ENCODE data around the gene PKD1. TPM values are rescaled to one million over a fixed set of nuclear protein-coding genes. Genes with fewer than 3 reads are reported as not detected.

The PKD1 gene
- total RNA-seq, 1 experiment from 2014 or later: 91.5 TPM

- no peak overlapping the region for H3K4me2 ChIP-seq
- H4K20me1 ChIP-seq (ENCODE audit: insufficient read depth): peaks cover 3% of the 10 kb centered on the region; the same call in 1 of the 2 replicates
- peaks cover 10% of the 10 kb centered on the region; the same call in 1 of the 2 replicates for H3F3A ChIP-seq (ENCODE audit: insufficient read depth, low read depth)
- H3K27me3 ChIP-seq (ENCODE audit: insufficient read depth, low read depth): no peaks in the 10 kb centered on the region
- ChIA-PET CTCF (no interaction called here), POLR2A (ENCODE audit: unreplicated experiment) (no interaction called here)
- TF ChIP-seq CTCF (conservative IDR thresholded peaks at IDR 0.05) (no peak), EZH2 (IDR thresholded peaks at IDR 0.05; ENCODE audit: low read depth) (no peak)
- H3K4me1 ChIP-seq (replicated peaks; ENCODE audit: insufficient read depth): no peaks in the 10 kb centered on the region
- BruUV-seq (replicated peaks): no TSS peak
- intact Hi-C loops (cut with micrococcal nuclease; ENCODE audit: unreplicated experiment): no loop called here
- DNase-seq: no peak
- no peak overlapping the region for H3K4me3 ChIP-seq
- no peaks in the 10 kb centered on the region for H3K36me3 ChIP-seq (ENCODE audit: low read depth)
- H3K9me2 ChIP-seq (ENCODE audit: insufficient read depth): no peaks in the 10 kb centered on the region
- H3K27ac ChIP-seq: no peak overlapping the region
- H3K9me3 ChIP-seq (ENCODE audit: insufficient read depth, low read depth): no peaks in the 10 kb centered on the region
- no peak overlapping the region for H2AFZ ChIP-seq
- H3K79me2 ChIP-seq (ENCODE audit: low read depth): no peaks in the 10 kb centered on the region
These were observed 50.6 kb downstream of the PKD1 start for GRCh38 chr16:2084895-2085625.

- POLR2A ChIA-PET (ENCODE audit: unreplicated experiment): no interaction called here
- Histone ChIP-seq H3K9me2 (ENCODE audit: insufficient read depth) (no peaks in the 10 kb centered on the region), H3K9me3 (ENCODE audit: insufficient read depth, low read depth) (no peaks in the 10 kb centered on the region), H3K27ac (no peak overlapping the region), H4K20me1 (ENCODE audit: insufficient read depth) (peaks cover 3% of the 10 kb centered on the region; the same call in 1 of the 2 replicates), H3F3A (ENCODE audit: insufficient read depth, low read depth) (peaks cover 7% of the 10 kb centered on the region; the same call in 1 of the 2 replicates), H3K27me3 (ENCODE audit: insufficient read depth, low read depth) (no peaks in the 10 kb centered on the region), H3K36me3 (ENCODE audit: low read depth) (no peaks in the 10 kb centered on the region), H3K79me2 (ENCODE audit: low read depth) (no peaks in the 10 kb centered on the region), H3K4me2 (no peak overlapping the region), H3K4me3 (no peak overlapping the region), H2AFZ (no peak overlapping the region), H3K4me1 (replicated peaks; ENCODE audit: insufficient read depth) (no peaks in the 10 kb centered on the region)
- DNase-seq: no peak
- CTCF ChIA-PET: no interaction called here
- no TSS peak for BruUV-seq (replicated peaks)
- TF ChIP-seq EZH2 (IDR thresholded peaks at IDR 0.05; ENCODE audit: low read depth) (no peak), CTCF (conservative IDR thresholded peaks at IDR 0.05) (no peak)
- intact Hi-C loops (cut with micrococcal nuclease; ENCODE audit: unreplicated experiment): no loop called here
These were observed 51.6 kb downstream of the PKD1 start for GRCh38 chr16:2083876-2084780.

- H3K9me2 ChIP-seq (ENCODE audit: insufficient read depth): no peaks in the 10 kb centered on the region
- peaks cover 2% of the 10 kb centered on the region; the same call in 1 of the 2 replicates for H4K20me1 ChIP-seq (ENCODE audit: insufficient read depth)
- no peaks in the 10 kb centered on the region for H3K27me3 ChIP-seq (ENCODE audit: insufficient read depth, low read depth)
- 0 out of 2 replicates have a peak, but pooled peaks cover 4% of the 10 kb centered on the region for H3F3A ChIP-seq (ENCODE audit: insufficient read depth, low read depth)
- no peaks in the 10 kb centered on the region for H3K79me2 ChIP-seq (ENCODE audit: low read depth)
- no peak overlapping the region for H2AFZ ChIP-seq
- BruUV-seq (replicated peaks): no TSS peak
- H3K36me3 ChIP-seq (ENCODE audit: low read depth): no peaks in the 10 kb centered on the region
- ChIA-PET CTCF (no interaction called here), POLR2A (ENCODE audit: unreplicated experiment) (no interaction called here)
- H3K9me3 ChIP-seq (ENCODE audit: insufficient read depth, low read depth): no peaks in the 10 kb centered on the region
- DNase-seq: no peak
- no peak overlapping the region for H3K27ac ChIP-seq
- intact Hi-C loops (cut with micrococcal nuclease; ENCODE audit: unreplicated experiment): no loop called here
- no peak for TF ChIP-seq CTCF (conservative IDR thresholded peaks at IDR 0.05)
- no peak for TF ChIP-seq EZH2 (IDR thresholded peaks at IDR 0.05; ENCODE audit: low read depth)
- no peak overlapping the region for H3K4me3 ChIP-seq
- H3K4me1 ChIP-seq (replicated peaks; ENCODE audit: insufficient read depth): no peaks in the 10 kb centered on the region
- no peak overlapping the region for H3K4me2 ChIP-seq
These were observed 52.3 kb downstream of the PKD1 start for GRCh38 chr16:2083409-2083808.
